ENCODE measurements around the gene SELP. TPM values are rescaled to one million over a fixed set of nuclear protein-coding genes. Genes with fewer than 3 reads are reported as not detected.
"Not testable (repeated sequence)": the region's sequence is repeated elsewhere in the genome, so short reads cannot be mapped to it uniquely, and the experiment has no call there.

The SELP gene
- total RNA-seq (10 to 100 TPM in 1 of 5 donors, 1 to 10 TPM in 3, under 1 TPM in 1; 0.58 to 17.9 (median 2.8) TPM), polyA plus RNA-seq (1 to 10 TPM; 1.6 to 2.7 (median 2.3) TPM)
- long read RNA-seq, donor 1: 0 reads
- long read RNA-seq, donor 2: 0 reads
- long read RNA-seq, donor 3: 0 reads
- long read RNA-seq, donor 4: 0 reads
- long read RNA-seq, donor 5: 0 reads
- long read RNA-seq, donor 6: 0 reads
- long read RNA-seq, donor 7: 0 reads
- long read RNA-seq, donor 8: 0 reads
- long read RNA-seq, donor 9: 0 reads
- long read RNA-seq, donor 10: 0 reads

GRCh38 chr1:169630006-169630405, at the start of gene SELP:
Gene SELP, minus strand, starts transcription at chr1:169630124. Its CDS starts 50 bp downstream, at chr1:169630074.
- DNase-seq: no peak
- H3K36me3 ChIP-seq: no peaks in the 10 kb centered on the region
- no peaks in the 10 kb centered on the region for H3K4me1 ChIP-seq
- intact Hi-C loops (cut with DNase I; ENCODE audit: low total_unique reads): no loop called here
- TF ChIP-seq POLR2AphosphoS5 (IDR thresholded peaks at IDR 0.05): no peak
- 71 to 100% (median 86%) methylated on average over 1 of the region's 1 CpG for WGBS, 5 donors
- no peaks in the 10 kb centered on the region for H3K27me3 ChIP-seq
- no peak within 1 kb of the TSS for H3K4me3 ChIP-seq
- no peak within 1 kb of the TSS for H3K27ac ChIP-seq
- peaks cover 11 to 26% (median 23%) of the 10 kb centered on the region in 4 donors for H3K9me3 ChIP-seq

- TF ChIP-seq EP300 (IDR thresholded peaks at IDR 0.05) (no peak), CTCF (IDR thresholded peaks at IDR 0.05) (no peak), POLR2A (IDR thresholded peaks at IDR 0.05) (no peak), POLR2AphosphoS5 (IDR thresholded peaks at IDR 0.05) (no peak)
- H3K27ac ChIP-seq: no peak overlapping the region
- H3K9me3 ChIP-seq: no peaks in the 10 kb centered on the region
- no peaks in the 10 kb centered on the region for H3K27me3 ChIP-seq
- intact Hi-C loops (cut with DNase I; ENCODE audit: low total_unique reads): no loop called here
- H3K4me1 ChIP-seq: peaks cover 0 to 19% (median 0%) of the 10 kb centered on the region in 4 donors
- H3K4me3 ChIP-seq: no peak overlapping the region
- no peaks in the 10 kb centered on the region for H3K36me3 ChIP-seq
- no peak for DNase-seq
- 78 to 86% (median 85%) methylated on average over 3 of the region's 3 CpGs for WGBS, 5 donors
These were observed 49.8 kb upstream of the SELP start for GRCh38 chr1:169679692-169680091.

GRCh38 chr1:169676001-169676400, 46.1 kb upstream of the SELP start:
- intact Hi-C loops (cut with DNase I; ENCODE audit: low total_unique reads): no loop called here
- peak overlapping the region in 1 of 5 donors; percentile 37 for H3K27ac ChIP-seq
- H3K4me1 ChIP-seq: peaks cover 0 to 19% (median 0%) of the 10 kb centered on the region in 4 donors
- no peak overlapping the region for H3K4me3 ChIP-seq
- TF ChIP-seq EP300 (IDR thresholded peaks at IDR 0.05): no peak
- peak in 2 of 3 donors; percentile 52 to 67 for TF ChIP-seq POLR2AphosphoS5 (IDR thresholded peaks at IDR 0.05)
- no peaks in the 10 kb centered on the region for H3K27me3 ChIP-seq
- peak in 1 of 2 donors; percentile 29 for DNase-seq
- WGBS, 5 donors: 9 to 26% (median 21%) methylated on average over 2 of the region's 2 CpGs
- peaks cover 0 to 4% (median 0%) of the 10 kb centered on the region in 4 donors for H3K9me3 ChIP-seq
- no peaks in the 10 kb centered on the region for H3K36me3 ChIP-seq

GRCh38 chr1:169670836-169671235, 40.9 kb upstream of the SELP start:
- 21 to 41% (median 33%) methylated on average over 3 of the region's 3 CpGs for WGBS, 5 donors
- H3K4me3 ChIP-seq: no peak overlapping the region

GRCh38 chr1:169670244-169670643, 40.3 kb upstream of the SELP start:
- DNase-seq; H3K36me3 ChIP-seq; H3K27ac ChIP-seq; H3K27me3 ChIP-seq; H3K9me3 ChIP-seq; H3K4me3 ChIP-seq; intact Hi-C loops (cut with DNase I; ENCODE audit: low total_unique reads): not testable (repeated sequence)
- peaks cover 0 to 11% (median 0%) of the 10 kb centered on the region in 4 donors for H3K4me1 ChIP-seq
- 89 to 97% (median 95%) methylated on average over 3 of the region's 3 CpGs for WGBS, 5 donors

More at GRCh38 chr1:169670836-169671235, 40.9 kb upstream of the SELP start:
- Histone ChIP-seq H3K9me3 (peaks cover 0 to 4% (median 0%) of the 10 kb centered on the region in 4 donors), H3K36me3 (no peaks in the 10 kb centered on the region), H3K27ac (no peak overlapping the region), H3K27me3 (no peaks in the 10 kb centered on the region), H3K4me1 (peaks cover 0 to 17% (median 0%) of the 10 kb centered on the region in 4 donors)
- peak in 1 of 2 donors; percentile 14 for DNase-seq
- intact Hi-C loops (cut with DNase I; ENCODE audit: low total_unique reads): no loop called here
- no peak for TF ChIP-seq CTCF (IDR thresholded peaks at IDR 0.05)
- TF ChIP-seq POLR2AphosphoS5 (IDR thresholded peaks at IDR 0.05): no peak
- TF ChIP-seq EP300 (IDR thresholded peaks at IDR 0.05): no peak
- no peak for TF ChIP-seq POLR2A (IDR thresholded peaks at IDR 0.05)

- H3K9me3 ChIP-seq; H3K4me3 ChIP-seq; H3K27me3 ChIP-seq; H3K36me3 ChIP-seq; H3K4me1 ChIP-seq; intact Hi-C loops (cut with DNase I; ENCODE audit: low total_unique reads); DNase-seq: not testable (repeated sequence)
- H3K27ac ChIP-seq: peak overlapping the region in 1 of 5 donors; percentile 69
- 84 to 96% (median 92%) methylated on average over 14 to 28 of the region's 28 CpGs for WGBS, 5 donors
These were observed 38.0 kb upstream of the SELP start for GRCh38 chr1:169667699-169668596.

GRCh38 chr1:169667227-169667639, 37.3 kb upstream of the SELP start:
- H3K36me3 ChIP-seq; intact Hi-C loops (cut with DNase I; ENCODE audit: low total_unique reads); DNase-seq; H3K4me1 ChIP-seq; H3K27me3 ChIP-seq; H3K4me3 ChIP-seq; H3K9me3 ChIP-seq: not testable (repeated sequence)
- H3K27ac ChIP-seq: peak overlapping the region in 2 of 5 donors; percentile 22 to 69
- WGBS, 5 donors: 37 to 46% (median 46%) methylated on average over 2 of the region's 2 CpGs

GRCh38 chr1:169662680-169663079, 32.8 kb upstream of the SELP start:
- DNase-seq; intact Hi-C loops (cut with DNase I; ENCODE audit: low total_unique reads); H3K27ac ChIP-seq; H3K4me1 ChIP-seq; H3K27me3 ChIP-seq; H3K4me3 ChIP-seq; H3K9me3 ChIP-seq; H3K36me3 ChIP-seq: not testable (repeated sequence)
- WGBS, 5 donors: 70 to 81% (median 75%) methylated on average over 7 to 8 of the region's 8 CpGs

GRCh38 chr1:169661066-169661465, 31.1 kb upstream of the SELP start:
- DNase-seq; H3K4me1 ChIP-seq; H3K27ac ChIP-seq; H3K4me3 ChIP-seq; intact Hi-C loops (cut with DNase I; ENCODE audit: low total_unique reads); H3K36me3 ChIP-seq; H3K27me3 ChIP-seq; H3K9me3 ChIP-seq: not testable (repeated sequence)
- 88 to 98% (median 96%) methylated on average over 8 to 16 of the region's 16 CpGs for WGBS, 5 donors

All from stomach (tissue), 19 donors.